NT2/D1 (cell line): Measurements from ENCODE around the gene CIB2.

Experiments
- SUZ12 ChIP-seq: IDR thresholded peaks from 2 replicates; pipeline ENCODE4 v1.6.1; 2011; ENCODE audit not compliant: insufficient read length, insufficient read depth; ENCODE audit errors: extremely low read depth
- YY1 ChIP-seq: IDR thresholded peaks from 2 replicates; pipeline ENCODE4 v1.6.1; 2011; ENCODE audit not compliant: insufficient read length, insufficient read depth
- ZNF274 ChIP-seq: IDR thresholded peaks from 2 replicates; pipeline ENCODE4 v1.6.1; 2011; ENCODE audit warnings: mild to moderate bottlenecking, low read depth, low read length

DNA sequence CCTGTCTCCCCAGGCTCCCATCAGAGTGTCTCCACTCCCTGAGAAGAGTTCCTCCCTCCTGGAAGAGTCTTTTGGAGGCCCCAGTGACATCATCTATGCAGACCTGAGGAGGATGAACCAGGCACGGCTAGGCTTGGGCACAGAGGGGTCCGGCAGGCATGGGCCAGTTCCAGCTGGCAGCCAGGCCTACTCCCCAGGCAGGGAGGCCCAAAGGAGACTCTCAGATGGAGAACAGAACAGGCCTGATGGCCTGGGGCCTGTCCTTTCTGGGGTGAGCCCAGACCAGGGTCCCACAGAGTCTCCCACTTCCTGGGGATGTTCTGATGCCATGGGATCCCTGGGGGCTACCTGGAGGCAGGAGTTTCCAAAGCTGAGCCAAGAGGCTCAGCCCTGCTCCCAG is 30.4 kb downstream of the CIB2 start:
- TF ChIP-seq ZNF274 (no peak), YY1 (no peak), SUZ12 (no peak)
